HG03469 (cell line): ENCODE measurements around the gene PECR.
"Not testable (repeated sequence)": the region's sequence is repeated elsewhere in the genome, so short reads cannot be mapped to it uniquely, and the experiment has no call there.

Experiments used
- ATAC-seq: cut with Tn5 transposase; IDR thresholded peaks from one replicate; pipeline ENCODE4 v1.9.1; 2021; ENCODE audit warnings: mild to moderate bottlenecking, moderate library complexity, moderate number of reproducible peaks; ENCODE audit not compliant: unreplicated experiment

PECR gene

GRCh38 chr2:216031960-216032689 lies 49.5 kb downstream of the PECR start:
- ATAC-seq, result peak; percentile 89

GRCh38 chr2:216030216-216030615 lies 51.4 kb downstream of the PECR start:
- ATAC-seq, result no peak

- ATAC-seq, result no peak
These were observed 52.0 kb downstream of the PECR start for GRCh38 chr2:216029416-216030129.

- ATAC-seq, result no peak
These were observed 56.8 kb downstream of the PECR start for GRCh38 chr2:216024779-216025336.

GRCh38 chr2:216023055-216023648 lies 58.5 kb downstream of the PECR start:
- peak; percentile 77 for ATAC-seq

GRCh38 chr2:216021768-216022565 lies 59.6 kb downstream of the PECR start:
- no peak for ATAC-seq

GRCh38 chr2:216018709-216019108 lies 62.9 kb downstream of the PECR start:
- no peak for ATAC-seq

- peak; percentile 21 for ATAC-seq
These were observed 64.2 kb downstream of the PECR start for GRCh38 chr2:216017365-216017764.

- ATAC-seq, result no peak
These were observed 65.0 kb downstream of the PECR start for GRCh38 chr2:216016581-216016980.

GRCh38 chr2:216015722-216016464 lies 65.7 kb downstream of the PECR start:
- ATAC-seq, result peak; percentile 76

- ATAC-seq, result no peak
These were observed 66.6 kb downstream of the PECR start for GRCh38 chr2:216014986-216015385.

- ATAC-seq, result no peak
These were observed 67.6 kb downstream of the PECR start for GRCh38 chr2:216014006-216014405.

GRCh38 chr2:216013080-216013909 lies 68.3 kb downstream of the PECR start, which contains the start of gene MREG:
Gene MREG (minus strand): TSS chr2:216013551. CDS start chr2:216013327, 224 bp downstream.
- peak; percentile 31 for ATAC-seq

GRCh38 chr2:216012830-216013079 lies 68.9 kb downstream of the PECR start:
- no peak for ATAC-seq

- no peak for ATAC-seq
These were observed 69.3 kb downstream of the PECR start for GRCh38 chr2:216012133-216012829.

- not testable (repeated sequence) for ATAC-seq
These were observed 72.4 kb downstream of the PECR start for GRCh38 chr2:216009215-216009614.

- ATAC-seq, result no peak
These were observed 73.2 kb downstream of the PECR start for GRCh38 chr2:216008387-216008786.

GRCh38 chr2:216006164-216006663 lies 75.4 kb downstream of the PECR start:
- ATAC-seq, result no peak
